SK-N-SH treated with all-trans-retinoic acid at 6 μM for 48 hours (cell line): Measurements from ENCODE around the gene SCYGR3.

Source experiments
- ESRRG ChIP-seq: fragments of 250-450 bp; sonication (Bioruptor Pico); IDR thresholded peaks from 2 replicates; pipeline ENCODE4 v1.6.1; 2021; ENCODE audit warnings: mild to moderate bottlenecking
- ISL1 ChIP-seq: fragments of 250-450 bp; sonication (Bioruptor Pico); IDR thresholded peaks from 2 replicates; pipeline ENCODE4 v2.1.2; 2022; ENCODE audit warnings: mild to moderate bottlenecking, moderate library complexity
- RARB ChIP-seq: fragments of 250-450 bp; sonication (Bioruptor Pico); IDR thresholded peaks from 2 replicates; pipeline ENCODE4 v1.8.0; 2021; ENCODE audit warnings: mild to moderate bottlenecking, moderate library complexity
- SNAI2 ChIP-seq: fragments of 250-450 bp; sonication (Bioruptor Pico); IDR thresholded peaks from 2 replicates; pipeline ENCODE4 v1.5.0; 2020; ENCODE audit warnings: mild to moderate bottlenecking, moderate library complexity
- TOX ChIP-seq: fragments of 250-450 bp; sonication (Bioruptor Pico); IDR thresholded peaks from 2 replicates; pipeline ENCODE4 v1.8.0; 2021; ENCODE audit warnings: mild to moderate bottlenecking, moderate library complexity, borderline replicate concordance
- ZFP3 ChIP-seq: fragments of 250-450 bp; sonication (Bioruptor Pico); IDR thresholded peaks from 2 replicates; pipeline ENCODE4 v1.5.0; 2020; ENCODE audit warnings: mild to moderate bottlenecking, moderate library complexity
- ZFP30 ChIP-seq: fragments of 450-650 bp; formaldehyde crosslinking; IDR thresholded peaks from 2 replicates; pipeline ENCODE4 v1.5.0; 2022; ENCODE audit warnings: mild to moderate bottlenecking, moderate library complexity
- TF ChIP-seq, protein P1 (sequence below): fragments of 250-450 bp; sonication (Bioruptor Pico); IDR thresholded peaks from 2 replicates; pipeline ENCODE4 v1.8.0; 2021; ENCODE audit warnings: low read depth, mild to moderate bottlenecking, moderate library complexity, borderline replicate concordance
- TF ChIP-seq, protein P2 (sequence below): fragments of 250-450 bp; sonication (Bioruptor Pico); IDR thresholded peaks from 2 replicates; pipeline ENCODE4 v1.5.0; 2020; ENCODE audit warnings: mild to moderate bottlenecking, moderate library complexity
- TF ChIP-seq, protein P3 (sequence below): fragments of 250-450 bp; sonication (Bioruptor Pico); IDR thresholded peaks from 2 replicates; pipeline ENCODE4 v1.5.1; 2021; ENCODE audit warnings: mild to moderate bottlenecking, moderate library complexity

DNA sequence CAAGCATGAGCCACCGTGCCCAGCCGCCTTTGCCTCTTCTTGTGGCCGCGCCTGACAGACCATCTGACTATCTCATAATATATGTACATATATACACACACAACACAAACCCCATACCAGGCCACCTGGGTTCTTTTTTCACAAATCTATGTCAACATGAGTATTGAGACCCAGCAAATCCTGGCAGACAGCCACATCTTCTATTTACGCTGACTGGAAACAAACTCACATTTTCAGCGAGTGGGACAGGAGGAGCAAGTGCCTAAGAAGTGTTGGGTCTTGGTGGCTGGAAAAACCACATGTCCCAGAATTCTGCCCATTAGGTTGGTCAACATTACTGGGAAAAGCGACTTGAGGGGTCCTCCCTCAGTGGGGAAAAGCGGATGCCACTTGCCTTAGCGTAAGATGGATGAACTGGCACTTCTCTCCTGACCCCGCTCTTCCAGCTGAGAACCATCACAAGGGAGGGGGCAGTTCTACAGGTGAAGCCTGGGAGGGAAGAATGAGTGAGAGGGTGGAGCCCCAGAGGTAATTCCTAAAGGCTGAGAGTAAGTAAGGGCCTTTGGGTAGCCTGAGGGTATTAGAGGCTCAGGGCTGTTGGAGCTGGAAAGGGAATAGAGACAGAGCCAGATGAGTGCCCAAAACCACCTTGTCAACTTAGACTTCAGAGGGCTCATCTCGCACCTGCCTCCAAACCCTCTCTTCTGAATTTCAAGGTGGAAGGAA, 1.9 kb downstream of the SCYGR3 start:
- no peak for TF ChIP-seq ZFP3
- TF ChIP-seq, protein P1, sequence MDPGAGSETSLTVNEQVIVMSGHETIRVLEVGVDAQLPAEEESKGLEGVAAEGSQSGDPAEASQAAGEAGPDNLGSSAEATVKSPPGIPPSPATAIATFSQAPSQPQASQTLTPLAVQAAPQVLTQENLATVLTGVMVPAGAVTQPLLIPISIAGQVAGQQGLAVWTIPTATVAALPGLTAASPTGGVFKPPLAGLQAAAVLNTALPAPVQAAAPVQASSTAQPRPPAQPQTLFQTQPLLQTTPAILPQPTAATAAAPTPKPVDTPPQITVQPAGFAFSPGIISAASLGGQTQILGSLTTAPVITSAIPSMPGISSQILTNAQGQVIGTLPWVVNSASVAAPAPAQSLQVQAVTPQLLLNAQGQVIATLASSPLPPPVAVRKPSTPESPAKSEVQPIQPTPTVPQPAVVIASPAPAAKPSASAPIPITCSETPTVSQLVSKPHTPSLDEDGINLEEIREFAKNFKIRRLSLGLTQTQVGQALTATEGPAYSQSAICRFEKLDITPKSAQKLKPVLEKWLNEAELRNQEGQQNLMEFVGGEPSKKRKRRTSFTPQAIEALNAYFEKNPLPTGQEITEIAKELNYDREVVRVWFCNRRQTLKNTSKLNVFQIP (CRISPR knock-in tag) = no peak
- no peak for TF ChIP-seq ZFP30 (CRISPR knock-in tag)
- TF ChIP-seq SNAI2 (CRISPR knock-in tag) = no peak
- TF ChIP-seq, protein P2, sequence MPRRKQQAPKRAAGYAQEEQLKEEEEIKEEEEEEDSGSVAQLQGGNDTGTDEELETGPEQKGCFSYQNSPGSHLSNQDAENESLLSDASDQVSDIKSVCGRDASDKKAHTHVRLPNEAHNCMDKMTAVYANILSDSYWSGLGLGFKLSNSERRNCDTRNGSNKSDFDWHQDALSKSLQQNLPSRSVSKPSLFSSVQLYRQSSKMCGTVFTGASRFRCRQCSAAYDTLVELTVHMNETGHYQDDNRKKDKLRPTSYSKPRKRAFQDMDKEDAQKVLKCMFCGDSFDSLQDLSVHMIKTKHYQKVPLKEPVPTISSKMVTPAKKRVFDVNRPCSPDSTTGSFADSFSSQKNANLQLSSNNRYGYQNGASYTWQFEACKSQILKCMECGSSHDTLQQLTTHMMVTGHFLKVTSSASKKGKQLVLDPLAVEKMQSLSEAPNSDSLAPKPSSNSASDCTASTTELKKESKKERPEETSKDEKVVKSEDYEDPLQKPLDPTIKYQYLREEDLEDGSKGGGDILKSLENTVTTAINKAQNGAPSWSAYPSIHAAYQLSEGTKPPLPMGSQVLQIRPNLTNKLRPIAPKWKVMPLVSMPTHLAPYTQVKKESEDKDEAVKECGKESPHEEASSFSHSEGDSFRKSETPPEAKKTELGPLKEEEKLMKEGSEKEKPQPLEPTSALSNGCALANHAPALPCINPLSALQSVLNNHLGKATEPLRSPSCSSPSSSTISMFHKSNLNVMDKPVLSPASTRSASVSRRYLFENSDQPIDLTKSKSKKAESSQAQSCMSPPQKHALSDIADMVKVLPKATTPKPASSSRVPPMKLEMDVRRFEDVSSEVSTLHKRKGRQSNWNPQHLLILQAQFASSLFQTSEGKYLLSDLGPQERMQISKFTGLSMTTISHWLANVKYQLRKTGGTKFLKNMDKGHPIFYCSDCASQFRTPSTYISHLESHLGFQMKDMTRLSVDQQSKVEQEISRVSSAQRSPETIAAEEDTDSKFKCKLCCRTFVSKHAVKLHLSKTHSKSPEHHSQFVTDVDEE (CRISPR knock-in tag) = no peak
- TF ChIP-seq, protein P3, sequence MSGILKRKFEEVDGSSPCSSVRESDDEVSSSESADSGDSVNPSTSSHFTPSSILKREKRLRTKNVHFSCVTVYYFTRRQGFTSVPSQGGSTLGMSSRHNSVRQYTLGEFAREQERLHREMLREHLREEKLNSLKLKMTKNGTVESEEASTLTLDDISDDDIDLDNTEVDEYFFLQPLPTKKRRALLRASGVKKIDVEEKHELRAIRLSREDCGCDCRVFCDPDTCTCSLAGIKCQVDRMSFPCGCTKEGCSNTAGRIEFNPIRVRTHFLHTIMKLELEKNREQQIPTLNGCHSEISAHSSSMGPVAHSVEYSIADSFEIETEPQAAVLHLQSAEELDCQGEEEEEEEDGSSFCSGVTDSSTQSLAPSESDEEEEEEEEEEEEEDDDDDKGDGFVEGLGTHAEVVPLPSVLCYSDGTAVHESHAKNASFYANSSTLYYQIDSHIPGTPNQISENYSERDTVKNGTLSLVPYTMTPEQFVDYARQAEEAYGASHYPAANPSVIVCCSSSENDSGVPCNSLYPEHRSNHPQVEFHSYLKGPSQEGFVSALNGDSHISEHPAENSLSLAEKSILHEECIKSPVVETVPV (CRISPR knock-in tag) = no peak
- no peak for TF ChIP-seq ESRRG (CRISPR knock-in tag)
- no peak for TF ChIP-seq TOX
- no peak for TF ChIP-seq RARB (CRISPR knock-in tag)
- no peak for TF ChIP-seq ISL1 (CRISPR knock-in tag)
